Measurements from ENCODE around the gene DNER. TPM values are rescaled to one million over a fixed set of nuclear protein-coding genes. Genes with fewer than 3 reads are reported as not detected.

Gene DNER
- total and polyA plus RNA-seq, 2 experiments from 2014 or later: 4.7 to 8.8 TPM

GRCh38 chr2:229521576-229521975 is 192.8 kb downstream of the DNER start:
- Mint-ChIP-seq H3K36me3 (ENCODE audit: low read depth) (no peaks in the 10 kb centered on the region), H3K27me3 (ENCODE audit: insufficient read depth, low read depth, poor library complexity) (peaks cover 4% of the 10 kb centered on the region), H3K4me3 (no peak overlapping the region), H3K27ac (no peak overlapping the region), H3K4me1 (peaks cover 11% of the 10 kb centered on the region; the same call in 2 of the 3 replicates), H3K9me3 (no peaks in the 10 kb centered on the region)
- Histone ChIP-seq H3F3A (replicated peaks; ENCODE audit: low read depth) (no peaks in the 10 kb centered on the region), H3K27ac (ENCODE audit: low read depth) (no peak overlapping the region), H3K4me1 (ENCODE audit: insufficient read depth) (peaks cover 14% of the 10 kb centered on the region), H3K9me2 (ENCODE audit: insufficient read depth) (no peaks in the 10 kb centered on the region), H3K27me3 (ENCODE audit: insufficient read depth) (no peaks in the 10 kb centered on the region), H3K36me3 (ENCODE audit: insufficient read depth) (no peaks in the 10 kb centered on the region), H3K79me2 (replicated peaks; ENCODE audit: insufficient read depth) (no peaks in the 10 kb centered on the region), H3K4me3 (no peak overlapping the region), H3K4me2 (no peak overlapping the region), H4K20me1 (replicated peaks; ENCODE audit: insufficient read depth) (no peaks in the 10 kb centered on the region; the same call in 1 of the 2 replicates), H2AFZ (no peak overlapping the region)
- DNase-seq (ENCODE audit: low spot score): no peak
- no peak for ATAC-seq
- no peak for TF ChIP-seq STAT1 (IDR thresholded peaks at IDR 0.05; ENCODE audit: unreplicated experiment)
- no peak for TF ChIP-seq EZH2 (IDR thresholded peaks at IDR 0.05; ENCODE audit: low read depth, unreplicated experiment)
- TF ChIP-seq EZH2phosphoT487 (IDR thresholded peaks at IDR 0.05; ENCODE audit: unreplicated experiment): no peak
- TF ChIP-seq, protein P1, sequence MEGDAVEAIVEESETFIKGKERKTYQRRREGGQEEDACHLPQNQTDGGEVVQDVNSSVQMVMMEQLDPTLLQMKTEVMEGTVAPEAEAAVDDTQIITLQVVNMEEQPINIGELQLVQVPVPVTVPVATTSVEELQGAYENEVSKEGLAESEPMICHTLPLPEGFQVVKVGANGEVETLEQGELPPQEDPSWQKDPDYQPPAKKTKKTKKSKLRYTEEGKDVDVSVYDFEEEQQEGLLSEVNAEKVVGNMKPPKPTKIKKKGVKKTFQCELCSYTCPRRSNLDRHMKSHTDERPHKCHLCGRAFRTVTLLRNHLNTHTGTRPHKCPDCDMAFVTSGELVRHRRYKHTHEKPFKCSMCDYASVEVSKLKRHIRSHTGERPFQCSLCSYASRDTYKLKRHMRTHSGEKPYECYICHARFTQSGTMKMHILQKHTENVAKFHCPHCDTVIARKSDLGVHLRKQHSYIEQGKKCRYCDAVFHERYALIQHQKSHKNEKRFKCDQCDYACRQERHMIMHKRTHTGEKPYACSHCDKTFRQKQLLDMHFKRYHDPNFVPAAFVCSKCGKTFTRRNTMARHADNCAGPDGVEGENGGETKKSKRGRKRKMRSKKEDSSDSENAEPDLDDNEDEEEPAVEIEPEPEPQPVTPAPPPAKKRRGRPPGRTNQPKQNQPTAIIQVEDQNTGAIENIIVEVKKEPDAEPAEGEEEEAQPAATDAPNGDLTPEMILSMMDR (conservative IDR thresholded peaks at IDR 0.05; ENCODE audit: low read depth in 2 of 2): no peak
- no peak for TF ChIP-seq REST (IDR thresholded peaks at IDR 0.05; ENCODE audit: unreplicated experiment)
- TF ChIP-seq NANOG (IDR thresholded peaks at IDR 0.05; ENCODE audit: borderline replicate concordance): no peak
- TF ChIP-seq ZNF114 (CRISPR knock-in tag; IDR thresholded peaks at IDR 0.05): no peak
- TF ChIP-seq ZNF331 (CRISPR knock-in tag; IDR thresholded peaks at IDR 0.05; ENCODE audit: low read depth): no peak
- TF ChIP-seq, protein P2, sequence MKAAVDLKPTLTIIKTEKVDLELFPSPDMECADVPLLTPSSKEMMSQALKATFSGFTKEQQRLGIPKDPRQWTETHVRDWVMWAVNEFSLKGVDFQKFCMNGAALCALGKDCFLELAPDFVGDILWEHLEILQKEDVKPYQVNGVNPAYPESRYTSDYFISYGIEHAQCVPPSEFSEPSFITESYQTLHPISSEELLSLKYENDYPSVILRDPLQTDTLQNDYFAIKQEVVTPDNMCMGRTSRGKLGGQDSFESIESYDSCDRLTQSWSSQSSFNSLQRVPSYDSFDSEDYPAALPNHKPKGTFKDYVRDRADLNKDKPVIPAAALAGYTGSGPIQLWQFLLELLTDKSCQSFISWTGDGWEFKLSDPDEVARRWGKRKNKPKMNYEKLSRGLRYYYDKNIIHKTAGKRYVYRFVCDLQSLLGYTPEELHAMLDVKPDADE (IDR thresholded peaks at IDR 0.05): no peak
- TF ChIP-seq, protein P3, sequence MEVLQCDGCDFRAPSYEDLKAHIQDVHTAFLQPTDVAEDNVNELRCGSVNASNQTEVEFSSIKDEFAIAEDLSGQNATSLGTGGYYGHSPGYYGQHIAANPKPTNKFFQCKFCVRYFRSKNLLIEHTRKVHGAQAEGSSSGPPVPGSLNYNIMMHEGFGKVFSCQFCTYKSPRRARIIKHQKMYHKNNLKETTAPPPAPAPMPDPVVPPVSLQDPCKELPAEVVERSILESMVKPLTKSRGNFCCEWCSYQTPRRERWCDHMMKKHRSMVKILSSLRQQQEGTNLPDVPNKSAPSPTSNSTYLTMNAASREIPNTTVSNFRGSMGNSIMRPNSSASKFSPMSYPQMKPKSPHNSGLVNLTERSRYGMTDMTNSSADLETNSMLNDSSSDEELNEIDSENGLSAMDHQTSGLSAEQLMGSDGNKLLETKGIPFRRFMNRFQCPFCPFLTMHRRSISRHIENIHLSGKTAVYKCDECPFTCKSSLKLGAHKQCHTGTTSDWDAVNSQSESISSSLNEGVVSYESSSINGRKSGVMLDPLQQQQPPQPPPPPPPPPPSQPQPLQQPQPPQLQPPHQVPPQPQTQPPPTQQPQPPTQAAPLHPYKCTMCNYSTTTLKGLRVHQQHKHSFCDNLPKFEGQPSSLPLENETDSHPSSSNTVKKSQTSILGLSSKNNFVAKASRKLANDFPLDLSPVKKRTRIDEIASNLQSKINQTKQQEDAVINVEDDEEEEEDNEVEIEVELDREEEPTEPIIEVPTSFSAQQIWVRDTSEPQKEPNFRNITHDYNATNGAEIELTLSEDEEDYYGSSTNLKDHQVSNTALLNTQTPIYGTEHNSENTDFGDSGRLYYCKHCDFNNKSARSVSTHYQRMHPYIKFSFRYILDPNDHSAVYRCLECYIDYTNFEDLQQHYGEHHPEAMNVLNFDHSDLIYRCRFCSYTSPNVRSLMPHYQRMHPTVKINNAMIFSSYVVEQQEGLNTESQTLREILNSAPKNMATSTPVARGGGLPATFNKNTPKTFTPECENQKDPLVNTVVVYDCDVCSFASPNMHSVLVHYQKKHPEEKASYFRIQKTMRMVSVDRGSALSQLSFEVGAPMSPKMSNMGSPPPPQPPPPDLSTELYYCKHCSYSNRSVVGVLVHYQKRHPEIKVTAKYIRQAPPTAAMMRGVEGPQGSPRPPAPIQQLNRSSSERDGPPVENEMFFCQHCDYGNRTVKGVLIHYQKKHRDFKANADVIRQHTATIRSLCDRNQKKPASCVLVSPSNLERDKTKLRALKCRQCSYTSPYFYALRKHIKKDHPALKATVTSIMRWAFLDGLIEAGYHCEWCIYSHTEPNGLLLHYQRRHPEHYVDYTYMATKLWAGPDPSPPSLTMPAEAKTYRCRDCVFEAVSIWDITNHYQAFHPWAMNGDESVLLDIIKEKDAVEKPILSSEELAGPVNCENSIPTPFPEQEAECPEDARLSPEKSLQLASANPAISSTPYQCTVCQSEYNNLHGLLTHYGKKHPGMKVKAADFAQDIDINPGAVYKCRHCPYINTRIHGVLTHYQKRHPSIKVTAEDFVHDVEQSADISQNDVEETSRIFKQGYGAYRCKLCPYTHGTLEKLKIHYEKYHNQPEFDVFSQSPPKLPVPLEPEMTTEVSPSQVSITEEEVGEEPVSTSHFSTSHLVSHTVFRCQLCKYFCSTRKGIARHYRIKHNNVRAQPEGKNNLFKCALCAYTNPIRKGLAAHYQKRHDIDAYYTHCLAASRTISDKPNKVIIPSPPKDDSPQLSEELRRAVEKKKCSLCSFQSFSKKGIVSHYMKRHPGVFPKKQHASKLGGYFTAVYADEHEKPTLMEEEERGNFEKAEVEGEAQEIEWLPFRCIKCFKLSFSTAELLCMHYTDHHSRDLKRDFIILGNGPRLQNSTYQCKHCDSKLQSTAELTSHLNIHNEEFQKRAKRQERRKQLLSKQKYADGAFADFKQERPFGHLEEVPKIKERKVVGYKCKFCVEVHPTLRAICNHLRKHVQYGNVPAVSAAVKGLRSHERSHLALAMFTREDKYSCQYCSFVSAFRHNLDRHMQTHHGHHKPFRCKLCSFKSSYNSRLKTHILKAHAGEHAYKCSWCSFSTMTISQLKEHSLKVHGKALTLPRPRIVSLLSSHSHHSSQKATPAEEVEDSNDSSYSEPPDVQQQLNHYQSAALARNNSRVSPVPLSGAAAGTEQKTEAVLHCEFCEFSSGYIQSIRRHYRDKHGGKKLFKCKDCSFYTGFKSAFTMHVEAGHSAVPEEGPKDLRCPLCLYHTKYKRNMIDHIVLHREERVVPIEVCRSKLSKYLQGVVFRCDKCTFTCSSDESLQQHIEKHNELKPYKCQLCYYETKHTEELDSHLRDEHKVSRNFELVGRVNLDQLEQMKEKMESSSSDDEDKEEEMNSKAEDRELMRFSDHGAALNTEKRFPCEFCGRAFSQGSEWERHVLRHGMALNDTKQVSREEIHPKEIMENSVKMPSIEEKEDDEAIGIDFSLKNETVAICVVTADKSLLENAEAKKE (CRISPR knock-in tag; IDR thresholded peaks at IDR 0.05): no peak
- no peak for TF ChIP-seq JUNB (IDR thresholded peaks at IDR 0.05; ENCODE audit: unreplicated experiment)
- TF ChIP-seq POLR2AphosphoS5 (IDR thresholded peaks at IDR 0.05; ENCODE audit: low read depth): no peak
- no peak for TF ChIP-seq CREB1 (CRISPR knock-in tag; IDR thresholded peaks at IDR 0.05; ENCODE audit: low read depth)

Data from GM23338 (cell line).